Astrocyte (in vitro differentiated cells and primary cell): ENCODE results near the gene TAP2. TPM values are rescaled to one million over a fixed set of nuclear protein-coding genes. Genes with fewer than 3 reads are reported as not detected.

Experiments
- DNase-seq: peaks from one replicate; pipeline ENCODE4 v3.0.0-alpha.2; 2010; ENCODE audit warnings: low read depth
- FAIRE-seq: peaks from 2 replicates; lab custom pipeline; 2011; peaks lifted over from hg19 to GRCh38; lab: Jason Lieb, UNC
- H2AFZ ChIP-seq: 2 replicates; pipeline ENCODE4 v1.6.0; 2012; ENCODE audit warnings: low read depth, low read length, inconsistent platforms
- H3K27ac ChIP-seq: 2 replicates; pipeline ENCODE4 v1.5.1; 2011; ENCODE audit warnings: low read depth, low read length, inconsistent platforms
- H3K27me3 ChIP-seq: 2 replicates; pipeline ENCODE4 v1.6.0; 2011; ENCODE audit warnings: low read length, inconsistent platforms; ENCODE audit not compliant: insufficient read depth
- H3K36me3 ChIP-seq: 2 replicates; pipeline ENCODE4 v1.5.1; 2011; ENCODE audit warnings: low read length, inconsistent platforms; ENCODE audit not compliant: insufficient read depth
- H3K4me1 ChIP-seq: 2 replicates; pipeline ENCODE4 v1.5.1; 2011; ENCODE audit warnings: low read length, inconsistent platforms; ENCODE audit not compliant: insufficient read depth
- H3K4me2 ChIP-seq: 2 replicates; pipeline ENCODE4 v1.6.0; 2012; ENCODE audit warnings: low read length, inconsistent platforms
- H3K4me3 ChIP-seq: 2 replicates; pipeline ENCODE4 v1.5.1; 2011; ENCODE audit warnings: low read depth, mild to moderate bottlenecking, low read length, inconsistent platforms; ENCODE audit not compliant: insufficient read depth
- H3K79me2 ChIP-seq: 2 replicates; pipeline ENCODE4 v1.6.0; 2012; ENCODE audit warnings: mild to moderate bottlenecking, low read length, inconsistent platforms; ENCODE audit not compliant: insufficient read depth
- H3K9ac ChIP-seq: 2 replicates; pipeline ENCODE4 v1.6.0; 2012; ENCODE audit warnings: mild to moderate bottlenecking, low read length, inconsistent platforms
- H3K9me3 ChIP-seq: 2 replicates; pipeline ENCODE4 v1.5.1; 2012; ENCODE audit warnings: low read depth, mild to moderate bottlenecking, low read length, inconsistent platforms; ENCODE audit not compliant: insufficient read depth
- H4K20me1 ChIP-seq: 2 replicates; pipeline ENCODE4 v1.6.0; 2012; ENCODE audit warnings: low read length, inconsistent platforms; ENCODE audit not compliant: insufficient read depth
- H3K27ac Mint-ChIP-seq: one replicate; pipeline ENCODE4 v1.8.0; 2021; ENCODE audit warnings: mild to moderate bottlenecking, mixed read lengths; ENCODE audit not compliant: unreplicated experiment
- H3K27me3 Mint-ChIP-seq: one replicate; pipeline ENCODE4 v1.8.0; 2021; ENCODE audit warnings: low read depth, mixed read lengths; ENCODE audit not compliant: unreplicated experiment
- H3K36me3 Mint-ChIP-seq: one replicate; pipeline ENCODE4 v1.8.0; 2021; ENCODE audit warnings: low read depth, mixed read lengths; ENCODE audit not compliant: unreplicated experiment
- H3K4me1 Mint-ChIP-seq: one replicate; pipeline ENCODE4 v1.8.0; 2021; ENCODE audit warnings: low read depth, mixed read lengths; ENCODE audit not compliant: unreplicated experiment
- H3K4me3 Mint-ChIP-seq: one replicate; pipeline ENCODE4 v1.8.0; 2021; ENCODE audit warnings: mild to moderate bottlenecking, moderate library complexity, mixed read lengths; ENCODE audit not compliant: unreplicated experiment
- H3K9me3 Mint-ChIP-seq: one replicate; pipeline ENCODE4 v1.8.0; 2021; ENCODE audit warnings: mild to moderate bottlenecking, mixed read lengths; ENCODE audit not compliant: unreplicated experiment
- CTCF ChIP-seq: IDR thresholded peaks from 2 replicates; pipeline ENCODE4 v1.5.1; 2011; ENCODE audit warnings: low read depth, mild to moderate bottlenecking, inconsistent platforms, low read length, moderate library complexity; ENCODE audit not compliant: insufficient read depth
- EZH2 ChIP-seq: IDR thresholded peaks from 2 replicates; pipeline ENCODE4 v1.6.1; 2012; ENCODE audit warnings: mild to moderate bottlenecking, low read length, inconsistent platforms; ENCODE audit not compliant: insufficient read depth
- total RNA-seq: library from RNA; stranded (reverse); gene quantifications from 2 replicates; pipeline ENCODE4 v1.2.1, GENCODE V29; 2021

TAP2 gene
- total RNA-seq, 1 donor from 2014 or later: 118 TPM

GRCh38 chr6:32818867-32819266, 19.7 kb downstream of the TAP2 start:
- Histone ChIP-seq H4K20me1 (no peaks in the 10 kb centered on the region), H3K36me3 (no peaks in the 10 kb centered on the region), H3K9me3 (no peaks in the 10 kb centered on the region), H3K9ac (no peak overlapping the region), H3K4me2 (no peak overlapping the region), H3K4me1 (peaks cover 6% of the 10 kb centered on the region), H3K27me3 (no peaks in the 10 kb centered on the region), H2AFZ (no peak overlapping the region), H3K79me2 (no peaks in the 10 kb centered on the region), H3K4me3 (no peak overlapping the region), H3K27ac (no peak overlapping the region)
- Mint-ChIP-seq H3K4me1 (peaks cover 31% of the 10 kb centered on the region), H3K36me3 (no peaks in the 10 kb centered on the region), H3K27me3 (no peaks in the 10 kb centered on the region), H3K27ac (peak overlapping the region; percentile 10), H3K9me3 (no peaks in the 10 kb centered on the region), H3K4me3 (no peak overlapping the region)
- TF ChIP-seq EZH2 (no peak), CTCF (no peak)
- FAIRE-seq (no peak), DNase-seq (no peak)

- H3K27ac ChIP-seq: no peak within 1 kb of the TSS
- Mint-ChIP-seq H3K9me3 (peaks cover 6% of the 10 kb centered on the region), H3K27ac (no peak within 1 kb of the TSS), H3K27me3 (no peaks in the 10 kb centered on the region), H3K4me3 (no peak within 1 kb of the TSS), H3K36me3 (peaks cover 2% of the 10 kb centered on the region), H3K4me1 (peaks cover 31% of the 10 kb centered on the region)
- H3K36me3 ChIP-seq: no peaks in the 10 kb centered on the region
- FAIRE-seq (no peak), DNase-seq (no peak)
- no peaks in the 10 kb centered on the region for H3K27me3 ChIP-seq
- no peak within 1 kb of the TSS for H2AFZ ChIP-seq
- peaks cover 6% of the 10 kb centered on the region for H3K4me1 ChIP-seq
- no peaks in the 10 kb centered on the region for H4K20me1 ChIP-seq
- no peak within 1 kb of the TSS for H3K4me2 ChIP-seq
- no peak within 1 kb of the TSS for H3K9ac ChIP-seq
- no peak for TF ChIP-seq CTCF
- no peak for TF ChIP-seq EZH2
- no peaks in the 10 kb centered on the region for H3K79me2 ChIP-seq
- H3K9me3 ChIP-seq: no peaks in the 10 kb centered on the region
- H3K4me3 ChIP-seq: no peak within 1 kb of the TSS
Measured at GRCh38 chr6:32816746-32817204, 21.8 kb downstream of the TAP2 start, which contains the start of gene HLA-DOB. Gene HLA-DOB, minus strand, starts transcription at chr6:32817002. Its CDS starts 51 bp downstream, at chr6:32816951.

- peaks cover 31% of the 10 kb centered on the region for H3K4me1 Mint-ChIP-seq
- no peak for DNase-seq
- no peak overlapping the region for H3K27ac Mint-ChIP-seq
Measured at GRCh38 chr6:32815996-32816395, 22.5 kb downstream of the TAP2 start.

More at GRCh38 chr6:32815996-32816395, 22.5 kb downstream of the TAP2 start:
- Histone ChIP-seq H3K27me3 (no peaks in the 10 kb centered on the region), H3K9me3 (no peaks in the 10 kb centered on the region), H2AFZ (no peak overlapping the region), H3K36me3 (no peaks in the 10 kb centered on the region), H4K20me1 (no peaks in the 10 kb centered on the region), H3K4me1 (peaks cover 6% of the 10 kb centered on the region), H3K4me3 (no peak overlapping the region), H3K4me2 (no peak overlapping the region), H3K9ac (no peak overlapping the region), H3K79me2 (no peaks in the 10 kb centered on the region), H3K27ac (no peak overlapping the region)
- Mint-ChIP-seq H3K9me3 (peaks cover 6% of the 10 kb centered on the region), H3K36me3 (peaks cover 2% of the 10 kb centered on the region), H3K27me3 (no peaks in the 10 kb centered on the region), H3K4me3 (no peak overlapping the region)
- FAIRE-seq: no peak
- TF ChIP-seq CTCF (no peak), EZH2 (no peak)
